ENCODE results near the gene MTNR1A. TPM values are rescaled to one million over a fixed set of nuclear protein-coding genes. Genes with fewer than 3 reads are reported as not detected.
A peak's percentile ranks its signal among the peaks of the same experiment; 100 is the strongest.

Gene MTNR1A
- total RNA-seq = 0.21 TPM in 1 of 2 replicates, not detected in the other

- Histone ChIP-seq H3K36me3 (ENCODE audit: control insufficient read depth, insufficient read depth, low read length) (no peaks in the 10 kb centered on the region), H3K4me3 (ENCODE audit: low read depth, low read length) (peak within 1 kb of the TSS; percentile 51), H3K27me3 (ENCODE audit: control insufficient read depth, insufficient read depth, low read length) (peaks cover 4% of the 10 kb centered on the region)
- peak; percentile 6 for TF ChIP-seq CTCF (IDR thresholded peaks at IDR 0.05; ENCODE audit: insufficient read depth, low read length, poor library complexity, severe bottlenecking)
- no peak for DNase-seq (ENCODE audit: low read depth)
These were observed at the start of gene MTNR1A for GRCh38 chr4:186554914-186555827. Gene MTNR1A, minus strand, starts transcription at chr4:186555567. Its CDS starts 202 bp downstream, at chr4:186555365.

GRCh38 chr4:186604124-186604807 lies 48.9 kb upstream of the MTNR1A start:
- Histone ChIP-seq H3K4me3 (ENCODE audit: low read depth, low read length) (no peak overlapping the region), H3K36me3 (ENCODE audit: control insufficient read depth, insufficient read depth, low read length) (peaks cover 3% of the 10 kb centered on the region), H3K27me3 (ENCODE audit: control insufficient read depth, insufficient read depth, low read length) (no peaks in the 10 kb centered on the region)
- DNase-seq (ENCODE audit: low read depth) = no peak
- no peak for TF ChIP-seq CTCF (IDR thresholded peaks at IDR 0.05; ENCODE audit: insufficient read depth, low read length, poor library complexity, severe bottlenecking)

GRCh38 chr4:186602978-186603377 lies 47.6 kb upstream of the MTNR1A start:
- H3K36me3 ChIP-seq (ENCODE audit: control insufficient read depth, insufficient read depth, low read length) = peaks cover 6% of the 10 kb centered on the region
- H3K27me3 ChIP-seq (ENCODE audit: control insufficient read depth, insufficient read depth, low read length) = no peaks in the 10 kb centered on the region
- no peak overlapping the region for H3K4me3 ChIP-seq (ENCODE audit: low read depth, low read length)
- no peak for TF ChIP-seq CTCF (IDR thresholded peaks at IDR 0.05; ENCODE audit: insufficient read depth, low read length, poor library complexity, severe bottlenecking)
- DNase-seq (ENCODE audit: low read depth) = no peak

- no peaks in the 10 kb centered on the region for H3K27me3 ChIP-seq (ENCODE audit: control insufficient read depth, insufficient read depth, low read length)
- H3K4me3 ChIP-seq (ENCODE audit: low read depth, low read length) = no peak overlapping the region
- peaks cover 4% of the 10 kb centered on the region for H3K36me3 ChIP-seq (ENCODE audit: control insufficient read depth, insufficient read depth, low read length)
- TF ChIP-seq CTCF (IDR thresholded peaks at IDR 0.05; ENCODE audit: insufficient read depth, low read length, poor library complexity, severe bottlenecking) = no peak
- DNase-seq (ENCODE audit: low read depth) = no peak
These were observed 44.1 kb upstream of the MTNR1A start for GRCh38 chr4:186599483-186599882.

- H3K27me3 ChIP-seq (ENCODE audit: control insufficient read depth, insufficient read depth, low read length) = no peaks in the 10 kb centered on the region
- no peak overlapping the region for H3K4me3 ChIP-seq (ENCODE audit: low read depth, low read length)
- peaks cover 4% of the 10 kb centered on the region for H3K36me3 ChIP-seq (ENCODE audit: control insufficient read depth, insufficient read depth, low read length)
- no peak for DNase-seq (ENCODE audit: low read depth)
- TF ChIP-seq CTCF (IDR thresholded peaks at IDR 0.05; ENCODE audit: insufficient read depth, low read length, poor library complexity, severe bottlenecking) = no peak
These were observed 43.3 kb upstream of the MTNR1A start for GRCh38 chr4:186598686-186599085.
